ENCODE data around the gene PPP2R2D.

GRCh38 chr10:131856441-131857094, 44.2 kb upstream of the PPP2R2D start:
- TF ChIP-seq EZH2 (IDR thresholded peaks at IDR 0.05; ENCODE audit: low read depth) (no peak), CTCF (conservative IDR thresholded peaks at IDR 0.05) (no peak)

Data from PC-9 (cell line).